Stimulated activated CD8-positive, alpha-beta memory T cell treated with anti-CD3 and anti-CD28 coated beads, Interleukin-12 subunit alpha, Interleukin-12 subunit beta, amount 100 ng/mL, for 24 hours (primary cell): ENCODE measurements around the gene TMEM167A.

Source experiments
- DNase-seq: peaks from one replicate; pipeline ENCODE4 v3.0.0-alpha.2; 2020; ENCODE audit errors: extremely low read depth

Gene TMEM167A

DNA sequence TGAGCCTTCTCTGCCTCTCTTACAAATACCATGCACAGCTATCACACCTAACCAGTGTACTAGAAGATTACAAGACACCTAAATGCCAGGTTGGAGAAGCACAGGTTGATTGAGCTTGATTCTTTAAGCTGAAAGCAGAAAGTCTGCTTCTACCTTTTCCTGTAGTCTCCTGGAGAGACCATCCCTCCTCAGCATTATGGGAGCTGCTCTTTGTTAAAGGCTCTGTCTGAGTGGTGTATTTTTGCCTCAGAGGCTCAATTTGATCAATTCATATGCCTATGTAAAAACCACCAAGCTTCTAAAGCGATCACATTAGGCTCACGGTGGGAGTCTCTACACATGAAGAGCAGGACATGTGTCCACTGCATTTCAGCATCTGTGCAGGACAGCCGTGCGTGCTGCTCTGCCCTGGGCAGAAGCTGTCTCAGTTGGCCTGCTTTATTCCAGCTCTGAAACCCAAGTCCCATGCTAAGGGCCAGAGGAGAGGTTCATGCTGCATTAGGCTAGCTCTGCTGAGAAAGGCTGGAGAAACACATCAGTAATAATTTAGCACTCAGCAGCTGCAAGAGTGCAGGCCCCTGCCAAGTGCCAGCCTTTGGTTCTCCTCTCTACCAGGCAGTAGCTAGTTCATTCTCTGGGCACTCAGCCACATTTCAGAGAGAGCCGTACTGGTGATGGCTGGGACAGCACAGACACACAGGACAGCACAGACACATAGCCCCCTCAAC is 41.7 kb downstream of the TMEM167A start:
- no peak for DNase-seq

DNA sequence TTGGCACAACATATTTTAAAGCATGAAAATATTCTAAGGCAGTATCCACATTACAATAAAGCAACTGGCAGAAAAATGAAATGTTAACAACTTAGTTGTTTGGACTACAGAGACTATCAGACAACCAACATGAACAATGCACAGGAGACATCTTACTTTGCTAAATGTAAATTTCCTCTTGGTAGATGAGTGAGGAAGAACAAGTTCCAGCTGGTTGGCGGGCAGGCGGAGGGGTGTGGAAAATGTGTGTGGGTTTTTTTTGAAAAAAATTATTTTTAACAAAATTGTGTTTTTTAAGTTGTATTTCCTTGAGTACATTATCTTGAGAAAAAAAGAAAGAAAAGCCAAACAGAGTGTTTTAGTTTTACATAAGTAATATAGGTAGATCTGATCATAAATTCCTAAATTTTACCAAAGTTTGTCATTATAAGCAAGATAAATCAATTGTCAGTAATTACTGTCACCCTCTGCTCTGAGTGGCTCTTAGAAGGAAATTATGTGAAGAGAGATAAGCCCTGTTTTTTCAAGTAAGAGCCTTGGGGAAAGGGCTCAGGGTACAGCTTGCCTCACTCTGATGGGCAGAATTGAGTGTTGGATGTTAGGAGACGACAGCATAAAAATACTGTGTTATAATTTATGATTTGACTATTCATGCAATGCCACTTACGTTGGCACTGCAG is 42.5 kb downstream of the TMEM167A start:
- no peak for DNase-seq

DNA sequence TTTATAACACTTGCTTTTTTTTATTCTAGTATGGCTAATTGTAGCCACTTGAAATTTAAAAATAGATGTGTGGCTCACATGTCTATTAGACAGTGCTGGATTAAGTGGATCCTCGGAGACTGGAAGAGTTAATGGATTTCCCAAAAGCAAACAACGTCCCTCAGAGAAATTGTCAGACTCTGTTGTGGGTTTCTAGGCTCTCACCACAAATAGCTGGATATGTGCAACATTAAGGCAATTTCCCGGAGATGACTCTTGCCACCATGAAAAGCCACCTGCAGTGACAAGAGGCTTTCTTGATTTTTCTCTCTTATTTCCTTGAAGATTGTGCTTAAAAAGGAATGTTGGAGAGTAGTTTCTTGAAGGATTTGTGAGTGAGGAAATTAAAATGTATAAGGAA is 43.2 kb downstream of the TMEM167A start:
- no peak for DNase-seq

DNA sequence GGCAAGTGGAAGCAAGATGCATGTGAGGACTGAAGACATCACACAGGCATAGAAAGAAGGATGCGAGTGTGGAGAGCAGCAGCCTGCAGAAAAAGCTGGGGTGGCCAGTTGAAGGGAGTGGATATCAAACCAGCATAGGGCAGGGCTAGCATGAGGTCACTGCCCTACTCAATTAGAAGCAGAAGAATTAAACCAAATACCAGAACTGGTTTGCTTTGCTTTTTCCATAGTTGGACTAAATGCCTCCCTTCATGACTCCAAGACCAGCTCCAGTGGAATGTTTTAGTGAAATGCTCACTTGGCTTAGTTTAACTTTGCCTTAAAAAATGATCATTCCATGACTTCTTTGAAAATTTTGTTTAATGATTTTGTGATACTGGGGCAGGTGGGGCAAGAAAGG is 45.8 kb downstream of the TMEM167A start:
- DNase-seq = no peak

DNA sequence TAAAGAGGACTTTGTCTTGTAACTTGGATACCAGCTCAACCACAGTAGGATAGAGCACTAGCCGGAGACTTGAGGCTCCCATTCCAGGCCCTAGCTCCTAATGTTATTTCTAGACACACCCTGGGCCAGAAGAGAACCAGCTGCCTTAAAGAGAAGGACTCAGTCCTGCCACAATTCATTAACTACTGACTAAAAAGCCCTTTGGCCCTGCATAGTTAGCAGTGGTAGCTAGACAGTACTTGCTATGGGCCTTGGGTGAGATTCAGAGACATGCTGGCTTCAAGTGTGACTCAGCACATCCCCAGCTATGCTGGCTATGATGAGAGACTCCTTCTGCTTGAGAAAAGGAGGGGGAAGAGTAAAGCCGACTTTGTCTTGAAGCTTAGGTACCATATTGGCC is 47.3 kb downstream of the TMEM167A start:
- DNase-seq = no peak

DNA sequence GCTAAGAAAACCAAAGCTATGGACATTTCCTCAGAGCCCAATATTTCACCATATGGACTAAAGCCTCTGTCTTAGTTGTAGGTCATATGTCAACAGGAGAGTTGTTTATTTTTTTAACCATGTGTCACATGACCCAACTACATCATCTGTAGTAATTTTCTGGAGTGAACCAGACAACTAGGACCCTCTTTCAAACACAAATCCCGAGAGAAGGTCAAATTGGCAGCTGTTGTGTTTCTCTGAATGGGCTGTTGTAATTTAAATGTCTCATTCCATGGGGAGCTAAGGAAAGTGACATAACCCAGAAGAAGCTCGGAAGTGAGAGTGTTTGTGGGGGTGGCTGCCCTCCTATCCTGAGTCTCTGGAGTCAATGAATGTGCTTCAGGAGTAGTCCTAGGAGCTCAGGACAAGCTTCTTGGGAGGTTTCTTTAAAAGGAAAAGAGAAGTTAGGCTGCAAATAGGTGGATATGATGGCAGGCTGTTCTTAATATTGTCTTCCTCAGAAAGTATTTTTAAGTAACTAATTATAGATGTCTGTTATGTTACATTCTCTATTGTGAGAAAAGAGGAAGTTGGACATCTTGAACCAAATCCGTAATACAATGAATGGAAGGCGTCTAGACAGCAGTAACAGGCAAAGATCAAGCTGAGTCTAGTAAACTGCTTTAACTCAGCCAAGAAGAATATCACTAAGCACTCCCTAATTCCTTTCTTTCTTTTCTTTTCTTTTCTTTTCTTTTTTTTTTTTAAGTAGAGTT is 50.1 kb downstream of the TMEM167A start:
- no peak for DNase-seq

DNA sequence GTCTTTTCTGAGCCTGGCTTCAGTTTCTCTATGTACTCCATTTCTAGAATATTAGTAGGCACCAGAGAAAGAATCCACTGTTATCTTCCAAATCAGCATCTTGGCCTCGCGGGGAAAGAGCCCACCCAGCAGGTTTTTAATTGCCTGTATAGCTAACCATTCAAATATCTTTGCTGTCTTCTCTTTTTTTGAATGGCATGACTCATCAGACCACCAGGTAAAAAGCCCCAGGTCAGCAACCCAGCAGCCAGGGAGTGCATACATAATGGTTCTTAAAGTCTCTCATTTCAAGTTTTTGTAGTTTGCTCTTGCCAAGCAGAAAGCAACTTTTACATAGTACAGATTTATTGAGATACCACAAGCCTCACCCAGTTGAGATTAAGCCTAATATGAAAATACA is 50.7 kb downstream of the TMEM167A start:
- DNase-seq = no peak

DNA sequence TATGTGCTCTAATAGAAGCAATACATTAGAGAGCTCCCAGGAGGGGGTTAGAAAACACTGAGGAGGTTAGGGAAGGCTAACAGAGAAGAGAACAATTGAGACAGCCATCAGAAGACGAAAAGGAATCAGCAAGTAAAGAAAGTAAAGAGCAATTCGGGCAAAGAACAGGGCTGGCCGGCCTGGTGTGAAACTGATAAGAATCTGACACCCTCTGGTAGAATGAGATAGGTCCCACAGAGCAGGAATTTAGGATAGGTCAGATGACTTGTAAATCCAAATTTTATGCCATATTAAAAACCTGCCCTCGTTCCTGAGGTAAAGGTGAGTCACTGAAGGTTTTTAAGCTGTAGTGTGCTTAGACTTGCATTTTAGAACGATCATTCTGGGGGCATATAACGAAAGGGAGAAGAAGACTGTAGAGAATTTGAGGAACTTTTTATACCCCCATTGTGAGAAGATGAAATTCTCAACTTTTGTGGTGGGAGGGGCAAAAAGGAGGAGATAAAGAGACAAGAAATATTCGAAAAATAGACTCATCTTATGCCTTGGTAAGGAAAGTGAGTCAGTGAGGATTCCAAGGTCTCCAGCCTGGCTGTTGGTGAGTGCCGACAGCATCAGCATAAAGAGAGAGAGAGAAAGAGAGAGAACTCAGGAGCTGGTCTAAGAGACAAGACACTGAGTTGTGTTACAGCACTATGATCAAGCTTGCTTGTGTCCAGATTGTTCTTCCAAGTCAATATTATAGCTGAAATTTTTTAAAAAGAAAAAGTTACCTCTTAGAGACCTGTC is 51.3 kb downstream of the TMEM167A start:
- no peak for DNase-seq

DNA sequence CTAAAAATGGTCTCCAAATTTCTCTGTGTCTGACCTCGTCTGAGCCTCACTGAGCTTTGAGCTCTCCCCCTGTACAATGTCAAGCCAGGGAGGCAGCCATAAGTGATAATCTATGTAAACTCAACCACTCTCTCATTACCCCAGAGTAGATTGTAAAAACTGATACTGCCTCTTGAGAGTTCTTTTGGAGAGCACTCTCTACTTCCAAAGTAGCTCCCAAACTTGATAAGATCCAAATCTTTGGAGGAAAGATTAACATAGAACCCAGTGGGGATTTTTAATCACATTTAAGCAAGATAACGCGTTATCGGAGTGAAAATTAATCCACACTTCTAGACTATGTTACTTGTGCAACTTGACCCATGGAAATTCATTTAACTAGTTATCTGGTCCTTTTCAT is 54.9 kb downstream of the TMEM167A start:
- no peak for DNase-seq

DNA sequence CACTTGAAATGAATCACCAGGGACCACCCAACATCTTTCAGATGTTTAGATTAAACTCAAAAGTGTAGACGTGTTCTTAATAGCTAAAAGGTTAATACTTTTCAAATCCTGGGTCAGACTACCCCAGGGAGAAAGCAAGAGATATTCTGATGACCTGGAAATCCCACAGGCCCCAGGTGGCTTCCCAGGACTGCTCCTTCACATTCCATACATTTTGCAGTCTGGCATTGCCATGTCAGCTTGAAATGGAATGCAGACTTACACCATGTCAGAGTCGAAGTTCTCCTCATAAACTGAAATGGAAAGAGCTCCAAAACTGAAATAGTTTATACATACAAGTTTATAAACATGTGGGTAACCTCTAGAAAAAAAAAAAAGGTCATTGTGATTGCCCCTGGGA is 61.5 kb downstream of the TMEM167A start:
- no peak for DNase-seq

DNA sequence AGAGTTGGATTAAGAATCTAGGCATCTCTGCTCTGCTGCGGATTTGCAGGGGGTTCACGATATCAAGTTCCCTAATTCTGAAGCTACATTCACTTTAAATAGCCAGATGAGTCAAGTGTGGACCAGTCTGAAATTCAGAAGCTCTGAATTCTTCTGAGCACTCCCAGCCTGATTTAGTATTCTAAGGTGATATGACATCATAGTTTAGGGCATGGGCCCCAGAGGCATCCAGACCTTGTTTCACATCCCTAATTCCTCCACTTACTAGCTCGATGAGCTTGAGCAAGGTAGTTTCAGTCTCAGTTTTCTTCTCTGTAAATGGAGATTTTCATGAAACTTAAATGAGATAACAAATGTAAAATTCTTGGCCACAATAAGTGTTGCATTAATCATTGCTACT is 65.2 kb downstream of the TMEM167A start:
- DNase-seq = no peak

DNA sequence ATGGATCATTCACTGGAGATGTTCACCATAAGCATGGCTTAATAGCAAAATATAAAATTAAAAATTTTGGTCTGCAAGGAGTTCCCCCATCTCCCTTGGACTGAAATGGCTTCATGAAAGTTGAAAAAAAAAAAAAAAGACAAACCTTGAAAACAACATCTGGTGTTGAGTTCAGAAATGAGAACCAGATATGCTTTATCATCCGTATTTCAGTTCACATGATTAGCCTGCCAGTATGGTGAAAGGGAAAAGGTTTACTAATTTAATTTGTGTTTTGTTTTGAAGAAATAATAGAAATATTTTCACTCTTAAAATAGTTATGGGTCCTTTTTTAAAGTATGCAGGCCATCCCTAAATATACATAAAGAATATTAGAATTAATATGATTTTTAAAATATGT is 67.8 kb downstream of the TMEM167A start:
- DNase-seq = no peak

DNA sequence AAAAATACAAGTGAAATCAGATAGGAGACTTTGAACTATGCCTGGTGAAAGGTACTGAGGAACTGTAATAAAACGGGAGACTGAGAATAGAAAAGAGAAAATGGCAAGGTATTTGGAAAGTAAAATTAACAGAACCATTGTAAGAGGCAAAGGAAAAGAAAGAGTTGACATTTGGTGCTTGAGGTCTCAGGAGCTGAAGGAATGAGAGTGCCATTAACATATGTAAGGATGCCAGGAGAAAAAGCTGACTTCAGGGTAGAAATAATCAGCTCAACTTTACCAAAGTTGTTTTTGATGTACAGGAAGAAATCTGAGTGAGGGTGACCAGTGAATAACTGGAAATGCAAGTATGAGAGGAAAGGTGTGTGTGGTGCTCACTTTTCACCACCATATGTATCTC is 69.4 kb downstream of the TMEM167A start:
- no peak for DNase-seq

DNA sequence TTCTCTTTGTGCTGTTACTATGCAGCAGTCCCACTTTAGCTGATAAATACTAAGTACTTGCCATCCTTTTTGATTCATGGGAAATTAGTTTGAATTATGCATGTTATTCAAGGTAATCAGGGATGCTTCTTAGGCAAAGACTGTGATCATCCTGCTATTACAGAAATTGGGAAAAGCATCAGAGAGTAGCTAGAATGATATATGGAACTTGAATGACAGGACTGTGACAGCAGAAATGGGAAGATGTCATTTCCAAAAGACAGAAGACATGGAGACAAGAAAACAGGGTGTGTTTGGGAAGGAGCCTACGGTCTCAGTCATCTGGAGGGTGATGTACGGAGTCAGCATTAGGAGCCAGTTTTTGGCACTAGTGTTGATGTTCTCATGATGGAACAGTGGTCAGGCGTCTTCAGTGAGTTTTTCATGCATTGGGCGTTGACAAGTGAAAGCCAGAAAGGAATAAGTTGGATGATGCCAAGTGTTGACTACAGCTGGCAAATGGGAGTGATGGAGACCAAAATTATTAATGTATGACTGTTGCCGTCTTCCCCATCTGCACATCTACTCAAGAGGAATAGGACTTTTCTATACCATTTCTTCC is 70.4 kb downstream of the TMEM167A start:
- DNase-seq = no peak

DNA sequence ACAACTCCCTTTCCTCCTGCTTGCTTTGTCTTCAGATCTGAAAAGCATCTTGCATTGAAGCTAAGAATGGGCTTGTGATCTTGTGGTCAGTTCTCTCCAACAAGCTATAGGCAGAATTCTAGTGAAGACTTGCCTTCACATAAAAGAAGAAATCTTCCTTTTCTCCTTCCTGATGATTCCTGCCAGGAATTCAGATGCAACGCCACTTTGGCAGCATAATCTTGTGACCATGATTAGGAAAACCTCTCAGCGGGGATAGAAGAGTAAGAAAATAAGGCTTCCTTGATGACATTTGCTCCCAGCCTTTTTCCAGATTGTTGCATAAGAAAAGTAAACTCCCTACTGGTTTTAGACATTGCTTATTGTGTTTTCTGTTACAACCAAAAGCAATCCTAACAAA is 73.4 kb downstream of the TMEM167A start:
- no peak for DNase-seq
